Fibroblast of lung (primary cell): Measurements from ENCODE around the gene ZP3.
"Not testable (repeated sequence)": the region's sequence is repeated elsewhere in the genome, so short reads cannot be mapped to it uniquely, and the experiment has no call there.

Experiments used
- CTCF ChIP-seq, 2 donors: IDR thresholded peaks in 1 of 2; conservative IDR thresholded peaks in 1 of 2; 1 replicate in 1 of 2; 2 replicates in 1 of 2; pipeline ENCODE4 v1.5.1; 2011 to 2012; ENCODE audit warnings: low read length in 2 of 2, control low read depth in 1 of 2, inconsistent platforms in 1 of 2, low read depth in 1 of 2, mild to moderate bottlenecking in 1 of 2
- EZH2 ChIP-seq: IDR thresholded peaks from 2 replicates; pipeline ENCODE4 v1.5.1; 2012; ENCODE audit warnings: low read length, control low read depth, mild to moderate bottlenecking; ENCODE audit errors: missing control alignments

GRCh38 chr7:76479628-76480027 lies 54.9 kb downstream of the ZP3 start:
- TF ChIP-seq CTCF (conservative IDR thresholded peaks at IDR 0.05 in 1 of 2, IDR thresholded peaks at IDR 0.05 in 1 of 2; ENCODE audit: low read depth in 1 of 2, low read length in 2 of 2); EZH2: not testable (repeated sequence)
